DOHH2 (cell line): Measurements from ENCODE around the gene PAFAH2.

Experiments
- H3F3A ChIP-seq: fragments of 200-600 bp; sonication (generic), shearing (Covaris generic); 2 replicates; pipeline ENCODE4 v1.6.0; 2016; ENCODE audit warnings: antibody characterized with exemption, mild to moderate bottlenecking; ENCODE audit not compliant: control insufficient read depth, insufficient read depth
- H3K27ac ChIP-seq: fragments of 200-600 bp; sonication (generic); 2 replicates; pipeline ENCODE4 v1.5.1; 2014; ENCODE audit warnings: low read depth, mild to moderate bottlenecking, low read length, moderate library complexity
- H3K27me3 ChIP-seq: fragments of 200-600 bp; sonication (generic); 2 replicates; pipeline ENCODE4 v1.6.1; 2014; ENCODE audit warnings: mild to moderate bottlenecking, low read length, mixed read lengths; ENCODE audit not compliant: control insufficient read depth
- H3K36me3 ChIP-seq: fragments of 200-600 bp; sonication (generic); 2 replicates; pipeline ENCODE4 v1.6.1; 2014; ENCODE audit warnings: mild to moderate bottlenecking, low read length, moderate library complexity, mixed read lengths; ENCODE audit not compliant: control insufficient read depth
- H3K4me1 ChIP-seq: fragments of 200-600 bp; sonication (generic); 2 replicates; pipeline ENCODE4 v1.6.1; 2014; ENCODE audit warnings: mild to moderate bottlenecking, low read length, mixed read lengths; ENCODE audit not compliant: control insufficient read depth
- H3K4me2 ChIP-seq: fragments of 200-600 bp; sonication (generic); 2 replicates; pipeline ENCODE4 v1.6.0; 2014; ENCODE audit warnings: mild to moderate bottlenecking, low read length, moderate library complexity
- H3K4me3 ChIP-seq: fragments of 200-600 bp; sonication (generic); 2 replicates; pipeline ENCODE4 v1.5.1; 2014; ENCODE audit warnings: mild to moderate bottlenecking, low read length, mixed read lengths
- H3K79me2 ChIP-seq: fragments of 200-600 bp; sonication (generic); 2 replicates; pipeline ENCODE4 v1.6.1; 2014; ENCODE audit warnings: mild to moderate bottlenecking, low read length, mixed read lengths; ENCODE audit not compliant: control insufficient read depth
- H3K9me2 ChIP-seq: fragments of 200-600 bp; sonication (generic); replicated peaks from 2 replicates; pipeline ENCODE4 v1.6.1; 2014; ENCODE audit warnings: mild to moderate bottlenecking, low read length, mixed read lengths; ENCODE audit not compliant: control insufficient read depth
- H3K9me3 ChIP-seq: fragments of 200-600 bp; sonication (generic); 2 replicates; pipeline ENCODE4 v1.6.1; 2014; ENCODE audit warnings: antibody characterized with exemption, low read length, mixed read lengths; ENCODE audit not compliant: control insufficient read depth, insufficient read depth
- H4K20me1 ChIP-seq: fragments of 200-600 bp; sonication (generic); 2 replicates; pipeline ENCODE4 v1.6.0; 2014; ENCODE audit warnings: low read depth, mild to moderate bottlenecking, antibody characterized with exemption, low read length, moderate library complexity; ENCODE audit not compliant: control insufficient read depth, insufficient read depth
- EZH2phosphoT487 ChIP-seq: fragments of 200-600 bp; sonication (generic); IDR thresholded peaks from 2 replicates; pipeline ENCODE4 v1.6.1; 2017; ENCODE audit warnings: borderline replicate concordance, mild to moderate bottlenecking, antibody characterized with exemption, low read length, moderate library complexity, mixed read lengths
- TF ChIP-seq, protein P1 (sequence below): fragments of 200-600 bp; sonication (generic); IDR thresholded peaks from one replicate; pipeline ENCODE4 v1.5.1; 2014; ENCODE audit warnings: antibody characterized with exemption, mild to moderate bottlenecking, low read depth, low read length; ENCODE audit not compliant: poor library complexity, severe bottlenecking

Gene PAFAH2

DNA sequence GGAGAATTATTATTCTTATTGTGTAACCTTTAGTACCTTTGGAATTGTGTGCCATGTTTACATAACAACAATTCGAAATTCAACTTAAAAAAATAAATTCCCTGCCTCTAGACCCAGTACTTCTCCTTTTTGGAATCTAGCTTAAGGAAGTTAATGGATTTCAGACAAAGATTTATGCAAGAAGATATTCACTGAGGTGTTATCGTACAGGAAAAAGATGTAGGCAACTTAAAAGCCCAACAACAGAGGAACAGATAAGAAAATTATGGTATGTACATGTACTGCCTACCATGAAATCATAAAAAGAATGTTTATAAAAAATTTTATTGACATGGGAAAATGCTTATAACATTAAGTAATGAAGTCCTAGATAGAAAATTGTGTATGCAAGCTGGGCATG is 73.4 kb downstream of the PAFAH2 start:
- H3K9me2 ChIP-seq, result no peaks in the 10 kb centered on the region
- no peaks in the 10 kb centered on the region for H4K20me1 ChIP-seq
- TF ChIP-seq, protein P1, sequence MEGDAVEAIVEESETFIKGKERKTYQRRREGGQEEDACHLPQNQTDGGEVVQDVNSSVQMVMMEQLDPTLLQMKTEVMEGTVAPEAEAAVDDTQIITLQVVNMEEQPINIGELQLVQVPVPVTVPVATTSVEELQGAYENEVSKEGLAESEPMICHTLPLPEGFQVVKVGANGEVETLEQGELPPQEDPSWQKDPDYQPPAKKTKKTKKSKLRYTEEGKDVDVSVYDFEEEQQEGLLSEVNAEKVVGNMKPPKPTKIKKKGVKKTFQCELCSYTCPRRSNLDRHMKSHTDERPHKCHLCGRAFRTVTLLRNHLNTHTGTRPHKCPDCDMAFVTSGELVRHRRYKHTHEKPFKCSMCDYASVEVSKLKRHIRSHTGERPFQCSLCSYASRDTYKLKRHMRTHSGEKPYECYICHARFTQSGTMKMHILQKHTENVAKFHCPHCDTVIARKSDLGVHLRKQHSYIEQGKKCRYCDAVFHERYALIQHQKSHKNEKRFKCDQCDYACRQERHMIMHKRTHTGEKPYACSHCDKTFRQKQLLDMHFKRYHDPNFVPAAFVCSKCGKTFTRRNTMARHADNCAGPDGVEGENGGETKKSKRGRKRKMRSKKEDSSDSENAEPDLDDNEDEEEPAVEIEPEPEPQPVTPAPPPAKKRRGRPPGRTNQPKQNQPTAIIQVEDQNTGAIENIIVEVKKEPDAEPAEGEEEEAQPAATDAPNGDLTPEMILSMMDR, result no peak
- no peak for TF ChIP-seq EZH2phosphoT487
- no peak overlapping the region for H3K4me3 ChIP-seq
- H3K4me1 ChIP-seq, result peaks cover 13% of the 10 kb centered on the region; the same call in 1 of the 2 replicates
- no peaks in the 10 kb centered on the region for H3K36me3 ChIP-seq
- no peak overlapping the region for H3K27ac ChIP-seq
- no peaks in the 10 kb centered on the region for H3K9me3 ChIP-seq
- H3K79me2 ChIP-seq, result no peaks in the 10 kb centered on the region
- H3K4me2 ChIP-seq, result no peak overlapping the region
- peaks cover 38% of the 10 kb centered on the region for H3K27me3 ChIP-seq
- no peaks in the 10 kb centered on the region for H3F3A ChIP-seq

DNA sequence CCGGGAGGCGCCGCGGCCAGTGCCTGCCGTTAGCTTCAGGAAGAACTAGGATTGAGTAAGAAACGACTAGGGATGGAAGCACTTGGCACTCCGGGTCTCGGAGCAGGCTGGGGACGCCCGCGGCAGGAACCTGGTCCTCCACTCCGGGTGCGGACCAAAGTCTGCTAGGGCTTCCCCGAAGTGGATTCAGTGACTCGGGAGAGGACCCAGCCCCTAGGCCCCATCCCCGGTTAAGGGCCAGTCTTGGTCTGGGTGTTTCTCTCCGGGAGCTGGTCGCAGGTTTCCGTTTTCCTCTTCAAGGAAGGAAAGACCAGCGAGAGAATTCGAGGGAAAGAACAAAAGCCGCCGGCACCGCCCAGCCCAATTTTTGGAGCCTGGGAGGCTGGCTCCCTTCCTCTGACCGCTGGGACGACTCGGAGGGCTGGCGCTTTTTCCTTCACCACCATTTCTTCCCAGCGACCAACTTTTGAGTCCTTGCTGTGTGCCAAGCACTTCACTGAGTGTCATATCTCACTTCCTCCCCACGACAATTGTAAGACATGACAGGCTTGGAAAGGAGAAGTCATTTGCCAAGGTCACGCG is 74.8 kb downstream of the PAFAH2 start:
- H3K27ac ChIP-seq, result no peak overlapping the region
- H3K4me2 ChIP-seq, result peak overlapping the region; percentile 56
- H4K20me1 ChIP-seq, result no peaks in the 10 kb centered on the region
- no peaks in the 10 kb centered on the region for H3K79me2 ChIP-seq
- H3F3A ChIP-seq, result no peaks in the 10 kb centered on the region
- H3K27me3 ChIP-seq, result peaks cover 38% of the 10 kb centered on the region
- H3K4me1 ChIP-seq, result peaks cover 14% of the 10 kb centered on the region; the same call in 1 of the 2 replicates
- peak overlapping the region; percentile 32; the same call in 1 of the 2 replicates for H3K4me3 ChIP-seq
- H3K36me3 ChIP-seq, result no peaks in the 10 kb centered on the region
- H3K9me3 ChIP-seq, result no peaks in the 10 kb centered on the region
- H3K9me2 ChIP-seq, result no peaks in the 10 kb centered on the region
- peak; percentile 80; the same call in 1 of the 2 replicates for TF ChIP-seq EZH2phosphoT487
- TF ChIP-seq, protein P1, result no peak

DNA sequence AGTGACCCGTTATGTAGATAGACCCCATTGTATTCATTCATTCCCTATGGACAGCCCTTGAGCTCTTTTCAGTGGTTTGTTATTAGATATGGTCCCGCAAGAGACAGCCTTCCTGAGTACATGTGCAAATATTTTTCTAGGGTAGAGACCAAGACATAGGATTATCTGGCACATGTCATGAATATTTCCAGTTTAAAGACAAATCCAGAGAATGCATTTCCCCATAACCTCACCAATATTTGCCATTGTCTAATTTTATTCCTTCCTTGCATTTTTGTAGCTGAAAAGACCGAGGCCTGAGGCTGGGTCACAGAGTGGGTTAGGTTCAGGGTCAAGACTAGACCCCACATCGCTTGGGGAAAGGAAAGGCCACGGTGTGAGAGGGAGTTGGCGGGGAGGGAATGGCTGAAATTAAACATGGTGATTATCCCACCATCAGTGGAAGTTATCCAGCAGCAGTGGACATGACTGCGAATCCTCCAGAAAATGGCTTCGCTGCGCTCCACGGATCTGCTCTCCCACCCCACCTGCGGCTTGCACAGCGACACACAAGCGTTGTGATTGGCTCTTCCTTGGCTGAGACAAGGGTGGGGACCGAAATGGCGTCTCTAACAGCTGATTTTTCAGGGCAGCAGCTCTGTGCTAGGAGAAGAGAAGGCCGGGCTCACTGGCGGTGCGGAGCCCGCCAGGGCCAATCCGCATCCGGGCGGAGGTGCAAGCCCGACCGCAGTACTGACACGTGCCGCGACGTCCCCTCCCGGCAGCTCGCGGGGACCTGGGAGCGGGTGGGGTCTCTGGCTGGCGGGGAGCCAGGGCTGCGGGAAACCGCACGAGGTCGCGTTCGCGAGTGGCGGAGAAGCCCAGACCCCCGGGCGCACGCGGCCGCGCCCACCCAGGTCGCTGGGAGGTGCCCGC is 75.5 kb downstream of the PAFAH2 start:
- Histone ChIP-seq H3K36me3 (no peaks in the 10 kb centered on the region), H4K20me1 (no peaks in the 10 kb centered on the region), H3K9me2 (no peaks in the 10 kb centered on the region), H3K9me3 (no peaks in the 10 kb centered on the region), H3F3A (no peaks in the 10 kb centered on the region), H3K4me3 (peak overlapping the region; percentile 32; the same call in 1 of the 2 replicates), H3K27ac (no peak overlapping the region), H3K4me1 (peaks cover 16% of the 10 kb centered on the region; the same call in 1 of the 2 replicates), H3K4me2 (peak overlapping the region; percentile 56), H3K27me3 (peaks cover 38% of the 10 kb centered on the region), H3K79me2 (no peaks in the 10 kb centered on the region)
- TF ChIP-seq, protein P1, result no peak
- TF ChIP-seq EZH2phosphoT487, result no peak
